ENCODE results near the gene SORCS1. TPM values are rescaled to one million over a fixed set of nuclear protein-coding genes. Genes with fewer than 3 reads are reported as not detected.

The SORCS1 gene
- polyA plus RNA-seq, 3 donors = 0.09 TPM; not detected in 2

DNA sequence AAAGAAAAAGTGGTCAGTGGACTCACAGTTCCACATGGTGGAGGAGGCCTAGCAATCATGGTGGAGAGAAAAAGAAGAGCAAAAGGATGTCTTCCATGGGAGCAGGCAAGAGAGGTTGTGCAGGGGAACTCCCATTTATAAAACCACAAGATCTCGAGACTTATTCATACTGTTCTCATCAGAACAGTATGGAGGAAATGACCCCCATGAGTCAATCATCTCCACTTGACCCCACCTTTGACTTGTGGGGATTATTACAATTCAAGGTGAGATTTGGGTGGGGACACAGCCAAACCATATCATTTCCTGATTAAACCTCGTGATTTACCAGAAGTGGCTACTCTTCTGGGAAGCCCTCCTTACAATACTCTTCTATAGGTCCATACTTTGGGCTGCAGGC lies 160.1 kb downstream of the SORCS1 start:
- intact Hi-C loops (cut with micrococcal nuclease) = no loop called here
- no peak overlapping the region for H3K9ac ChIP-seq (ENCODE audit: insufficient read depth, low read length, poor library complexity, severe bottlenecking)
- no peak overlapping the region for H3K4me3 ChIP-seq (replicated peaks in 1 of 3; ENCODE audit: low read depth in 2 of 3, low read length in 3 of 3)
- no peaks in the 10 kb centered on the region for H3K36me3 Mint-ChIP-seq
- H3K79me2 ChIP-seq (ENCODE audit: insufficient read depth, low read length) = no peaks in the 10 kb centered on the region
- no peaks in the 10 kb centered on the region for H4K20me1 ChIP-seq (ENCODE audit: insufficient read depth, low read length)
- 0% methylated on average over 1 of the region's 2 CpGs for WGBS (ENCODE audit: insufficient coverage)
- no peak overlapping the region for H2AFZ ChIP-seq (ENCODE audit: insufficient read depth, low read depth, low read length, poor library complexity, severe bottlenecking)
- no peaks in the 10 kb centered on the region for H3K4me1 ChIP-seq (ENCODE audit: control insufficient read depth in 1 of 2, insufficient read depth in 2 of 2, low read length in 2 of 2)
- peaks cover 6% of the 10 kb centered on the region for H3K4me1 Mint-ChIP-seq
- H3K27ac Mint-ChIP-seq = no peak overlapping the region
- H3K9me3 ChIP-seq (replicated peaks in 1 of 2; ENCODE audit: control insufficient read depth in 1 of 2, insufficient read depth in 1 of 2, low read length in 2 of 2) = peaks cover 0 to 4% of the 10 kb centered on the region in 2 donors
- H3K27me3 ChIP-seq (ENCODE audit: control insufficient read depth in 2 of 2, insufficient read depth in 2 of 2, low read length in 2 of 2) = no peaks in the 10 kb centered on the region
- no peak overlapping the region for H3K4me3 Mint-ChIP-seq
- peaks cover 0 to 16% (median 8%) of the 10 kb centered on the region in 7 donors for H3K9me3 Mint-ChIP-seq
- H3K27me3 Mint-ChIP-seq (ENCODE audit: low read depth in 3 of 3) = peaks cover 0 to 5% (median 1%) of the 10 kb centered on the region in 3 donors
- H3K27ac ChIP-seq (ENCODE audit: low read depth in 1 of 2, low read length in 2 of 2) = no peak overlapping the region
- H3K4me2 ChIP-seq (replicated peaks; ENCODE audit: extremely low read depth, low read length, poor library complexity, severe bottlenecking) = no peak overlapping the region
- no peaks in the 10 kb centered on the region for H3K36me3 ChIP-seq (replicated peaks in 1 of 2; ENCODE audit: control insufficient read depth in 1 of 2, insufficient read depth in 2 of 2, low read length in 2 of 2)
- TF ChIP-seq, protein P1, sequence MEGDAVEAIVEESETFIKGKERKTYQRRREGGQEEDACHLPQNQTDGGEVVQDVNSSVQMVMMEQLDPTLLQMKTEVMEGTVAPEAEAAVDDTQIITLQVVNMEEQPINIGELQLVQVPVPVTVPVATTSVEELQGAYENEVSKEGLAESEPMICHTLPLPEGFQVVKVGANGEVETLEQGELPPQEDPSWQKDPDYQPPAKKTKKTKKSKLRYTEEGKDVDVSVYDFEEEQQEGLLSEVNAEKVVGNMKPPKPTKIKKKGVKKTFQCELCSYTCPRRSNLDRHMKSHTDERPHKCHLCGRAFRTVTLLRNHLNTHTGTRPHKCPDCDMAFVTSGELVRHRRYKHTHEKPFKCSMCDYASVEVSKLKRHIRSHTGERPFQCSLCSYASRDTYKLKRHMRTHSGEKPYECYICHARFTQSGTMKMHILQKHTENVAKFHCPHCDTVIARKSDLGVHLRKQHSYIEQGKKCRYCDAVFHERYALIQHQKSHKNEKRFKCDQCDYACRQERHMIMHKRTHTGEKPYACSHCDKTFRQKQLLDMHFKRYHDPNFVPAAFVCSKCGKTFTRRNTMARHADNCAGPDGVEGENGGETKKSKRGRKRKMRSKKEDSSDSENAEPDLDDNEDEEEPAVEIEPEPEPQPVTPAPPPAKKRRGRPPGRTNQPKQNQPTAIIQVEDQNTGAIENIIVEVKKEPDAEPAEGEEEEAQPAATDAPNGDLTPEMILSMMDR (IDR thresholded peaks at IDR 0.05) = no peak
- DNase-seq = no peak

DNA sequence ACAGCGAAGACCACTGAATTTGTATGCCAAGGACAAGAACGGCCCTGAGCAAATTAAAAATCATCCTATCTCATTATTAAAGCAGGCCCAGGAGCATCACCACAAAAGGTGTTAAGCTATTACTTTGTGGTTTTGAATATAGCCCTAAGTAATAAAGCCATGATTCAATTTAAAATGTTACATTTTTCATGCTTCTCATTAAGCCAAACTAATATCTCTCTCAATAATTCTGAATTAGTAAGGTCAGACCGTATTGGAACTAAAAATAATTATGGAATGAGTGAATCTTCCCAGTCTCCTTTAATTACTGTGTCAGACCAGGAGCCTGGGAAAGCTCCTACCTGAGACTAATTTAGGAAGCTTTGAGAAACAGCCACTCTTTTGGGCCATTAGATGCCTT lies 162.4 kb downstream of the SORCS1 start:
- Mint-ChIP-seq H3K4me1 (peaks cover 24% of the 10 kb centered on the region), H3K27ac (no peak overlapping the region), H3K27me3 (ENCODE audit: low read depth in 3 of 3) (peaks cover 0 to 5% (median 1%) of the 10 kb centered on the region in 3 donors), H3K36me3 (peaks cover 0 to 3% of the 10 kb centered on the region in 2 donors), H3K9me3 (peaks cover 0 to 12% (median 6%) of the 10 kb centered on the region in 7 donors), H3K4me3 (no peak overlapping the region)
- no CpG with 5 or more reads among the region's 3 CpGs for WGBS (ENCODE audit: insufficient coverage)
- no peak overlapping the region for H3K4me3 ChIP-seq (replicated peaks in 1 of 3; ENCODE audit: low read depth in 2 of 3, low read length in 3 of 3)
- H2AFZ ChIP-seq (ENCODE audit: insufficient read depth, low read depth, low read length, poor library complexity, severe bottlenecking) = no peak overlapping the region
- no peaks in the 10 kb centered on the region for H3K79me2 ChIP-seq (ENCODE audit: insufficient read depth, low read length)
- peaks cover 0 to under 1% of the 10 kb centered on the region in 2 donors for H3K9me3 ChIP-seq (replicated peaks in 1 of 2; ENCODE audit: control insufficient read depth in 1 of 2, insufficient read depth in 1 of 2, low read length in 2 of 2)
- H3K27me3 ChIP-seq (ENCODE audit: control insufficient read depth in 2 of 2, insufficient read depth in 2 of 2, low read length in 2 of 2) = no peaks in the 10 kb centered on the region
- no peaks in the 10 kb centered on the region for H3K36me3 ChIP-seq (replicated peaks in 1 of 2; ENCODE audit: control insufficient read depth in 1 of 2, insufficient read depth in 2 of 2, low read length in 2 of 2)
- TF ChIP-seq, protein P1 (IDR thresholded peaks at IDR 0.05) = no peak
- H3K4me2 ChIP-seq (replicated peaks; ENCODE audit: extremely low read depth, low read length, poor library complexity, severe bottlenecking) = no peak overlapping the region
- peaks cover 12 to 16% of the 10 kb centered on the region in 2 donors for H3K4me1 ChIP-seq (ENCODE audit: control insufficient read depth in 1 of 2, insufficient read depth in 2 of 2, low read length in 2 of 2)
- intact Hi-C loops (cut with micrococcal nuclease) = no loop called here
- no peak overlapping the region for H3K9ac ChIP-seq (ENCODE audit: insufficient read depth, low read length, poor library complexity, severe bottlenecking)
- DNase-seq = no peak
- no peak overlapping the region for H3K27ac ChIP-seq (ENCODE audit: low read depth in 1 of 2, low read length in 2 of 2)
- H4K20me1 ChIP-seq (ENCODE audit: insufficient read depth, low read length) = no peaks in the 10 kb centered on the region

All from CD14-positive monocyte (primary cell).